HG03097 (cell line): ENCODE results near the gene GAS6.

Experiments
- ATAC-seq: cut with Tn5 transposase; IDR thresholded peaks from one replicate; pipeline ENCODE4 v1.9.1; 2021; ENCODE audit not compliant: unreplicated experiment, low FRiP score

GAS6 gene

DNA sequence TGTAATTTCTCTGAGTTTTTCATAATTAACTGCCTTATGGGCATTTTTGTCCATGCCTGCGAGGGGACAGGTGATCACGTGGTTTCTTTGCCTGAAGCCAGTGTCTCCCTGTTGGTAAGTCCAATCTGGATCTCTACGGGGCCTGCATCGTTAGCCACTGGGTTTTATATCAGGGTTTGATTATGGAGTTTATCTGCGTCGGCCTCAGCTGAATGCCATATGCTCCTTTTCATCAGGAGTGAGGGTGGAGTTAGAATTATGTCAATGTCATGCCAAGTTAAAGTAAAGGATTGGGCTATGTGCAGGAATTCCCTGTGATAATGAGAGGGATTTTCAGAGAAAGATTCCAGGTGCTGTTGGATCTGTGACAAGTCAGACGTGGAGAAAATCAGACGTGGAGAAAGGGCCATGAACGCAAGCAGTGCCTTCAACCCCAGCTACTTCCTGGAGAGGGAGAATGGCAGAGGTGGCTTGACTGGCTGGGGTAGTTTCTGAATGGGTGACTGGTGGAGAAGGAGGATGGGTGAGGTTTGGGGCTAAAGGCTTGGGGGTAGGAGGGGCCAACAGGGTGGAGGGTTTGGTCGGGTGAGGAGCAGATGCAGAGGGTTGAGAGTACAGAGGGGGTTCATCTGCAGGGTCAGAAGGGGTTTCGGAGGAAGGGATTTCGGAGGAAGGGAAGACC lies 80.5 kb downstream of the GAS6 start:
- ATAC-seq: no peak

DNA sequence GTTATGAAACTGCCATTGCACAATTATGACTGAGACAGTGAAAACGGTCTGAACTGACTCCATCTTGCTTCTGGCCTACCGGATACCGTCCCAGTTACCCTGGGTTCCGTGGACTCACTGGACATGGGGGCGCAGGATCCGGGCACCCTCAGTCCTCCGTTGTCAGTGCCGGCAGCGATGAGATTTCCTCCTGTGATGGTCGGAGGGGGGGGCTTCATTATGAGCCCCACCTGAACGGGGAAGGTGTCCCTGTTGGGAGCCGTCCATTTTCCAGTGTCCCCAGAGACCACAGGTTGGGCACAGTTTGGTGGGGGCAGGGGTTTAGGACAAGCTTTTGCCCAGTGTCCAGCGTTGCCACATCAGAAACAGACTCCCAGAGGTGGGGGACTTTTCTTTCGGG lies 81.4 kb downstream of the GAS6 start:
- no peak for ATAC-seq

DNA sequence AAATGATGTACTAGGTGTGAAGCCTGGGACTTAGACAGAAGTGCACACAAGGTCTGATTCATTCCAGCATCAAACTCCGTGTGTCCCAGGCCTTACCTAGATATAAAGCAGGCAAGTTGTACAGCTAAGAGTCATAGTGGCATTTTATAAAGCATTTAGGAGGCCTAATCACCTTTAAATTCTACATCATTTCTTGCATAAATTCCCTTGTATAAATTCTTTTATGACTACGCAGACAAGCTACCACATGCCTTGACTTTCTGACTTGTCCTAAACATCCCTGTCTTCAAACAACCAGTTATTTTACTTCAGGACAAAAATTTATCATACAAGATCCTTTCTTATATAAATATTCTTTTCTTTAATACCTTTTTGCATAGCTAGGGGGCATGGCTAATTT lies 82.3 kb downstream of the GAS6 start:
- no peak for ATAC-seq

DNA sequence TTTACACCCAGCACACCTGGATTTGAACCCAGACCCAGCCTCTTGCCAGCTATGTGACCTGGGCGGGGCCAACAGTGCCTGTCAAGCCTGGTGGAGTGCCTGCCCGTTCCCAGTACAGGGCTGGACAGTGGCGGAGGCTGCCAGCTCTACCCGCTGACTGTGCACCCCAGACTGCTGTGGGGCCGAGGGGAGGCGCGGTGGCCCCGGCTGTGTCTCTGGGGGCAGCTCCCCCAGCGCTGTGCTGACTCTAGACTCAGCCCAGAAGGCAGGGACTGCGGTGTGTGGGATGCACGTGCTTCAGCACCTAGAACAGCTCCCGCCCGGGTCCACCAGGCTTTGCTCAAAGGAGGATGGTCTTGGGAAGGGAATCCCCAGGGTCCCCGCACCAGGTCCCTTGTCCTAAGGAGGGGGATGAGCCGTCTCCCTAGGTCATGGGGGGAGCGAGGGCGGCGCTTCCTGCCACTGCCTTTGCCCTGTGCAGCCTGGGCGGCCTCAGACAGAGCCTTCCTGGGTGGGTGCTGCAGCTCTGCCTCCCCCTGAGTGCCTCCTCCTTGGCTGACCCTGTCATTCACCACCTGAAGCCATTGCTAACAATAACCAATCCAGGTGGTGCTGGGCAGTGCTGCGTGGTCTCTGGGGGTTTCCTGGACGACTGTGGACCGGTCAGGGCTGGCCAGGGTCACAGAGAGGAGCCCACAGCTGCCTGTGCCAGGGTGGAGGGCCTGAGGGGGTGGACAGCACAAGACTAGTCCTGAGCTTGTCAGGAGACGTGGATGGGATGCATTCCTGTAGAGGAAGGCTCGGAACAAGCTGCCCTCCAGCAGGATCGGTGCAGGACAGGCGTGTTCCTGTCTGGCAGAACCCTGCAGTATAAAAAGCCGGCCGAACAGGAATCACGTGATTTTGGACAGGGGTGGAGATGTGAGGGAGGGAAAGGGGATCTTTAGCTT lies 86.3 kb downstream of the GAS6 start:
- no peak for ATAC-seq

DNA sequence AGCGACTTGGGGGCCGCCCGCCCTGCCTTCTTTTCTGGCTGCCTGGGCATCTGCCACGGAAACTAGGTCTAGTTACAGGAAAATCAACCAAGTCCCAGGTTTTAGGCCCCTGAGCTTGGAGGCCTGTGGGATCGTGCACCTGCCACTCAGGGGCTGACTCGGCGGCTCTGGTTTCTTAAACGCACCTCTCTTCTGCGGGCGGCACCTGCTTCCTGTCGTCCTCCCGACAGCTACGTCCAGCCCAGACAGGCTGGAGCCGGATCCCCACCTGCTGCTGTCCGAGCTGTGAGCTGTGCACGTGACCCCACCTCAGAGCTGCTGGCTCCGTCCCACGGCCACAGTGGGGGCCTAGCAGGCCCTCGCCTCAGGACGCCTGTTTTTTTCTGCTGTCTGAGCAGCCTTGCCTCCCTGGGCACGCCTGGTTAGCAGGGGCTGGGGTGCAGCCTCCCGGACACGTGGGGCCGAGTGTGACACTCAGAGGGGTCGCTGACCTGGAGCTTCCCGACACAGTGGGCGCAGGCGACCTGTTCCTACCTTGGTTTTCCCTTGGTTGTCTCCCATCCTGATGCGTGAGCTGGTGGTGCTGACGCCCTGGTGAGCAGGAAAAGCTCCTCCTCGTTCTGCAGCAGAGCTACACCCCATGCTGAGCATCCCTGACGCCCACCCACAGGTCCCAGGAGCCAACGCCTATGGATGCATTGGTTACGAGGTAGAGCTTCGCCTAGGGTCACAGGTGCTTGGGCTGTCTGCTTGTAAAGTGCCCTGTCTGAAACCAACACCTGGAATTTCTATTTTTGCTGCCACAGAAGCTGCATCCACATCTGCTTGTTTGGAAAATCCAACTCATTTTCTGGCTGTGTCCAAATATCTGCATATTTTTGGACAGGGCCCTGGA lies 87.4 kb downstream of the GAS6 start:
- no peak for ATAC-seq

DNA sequence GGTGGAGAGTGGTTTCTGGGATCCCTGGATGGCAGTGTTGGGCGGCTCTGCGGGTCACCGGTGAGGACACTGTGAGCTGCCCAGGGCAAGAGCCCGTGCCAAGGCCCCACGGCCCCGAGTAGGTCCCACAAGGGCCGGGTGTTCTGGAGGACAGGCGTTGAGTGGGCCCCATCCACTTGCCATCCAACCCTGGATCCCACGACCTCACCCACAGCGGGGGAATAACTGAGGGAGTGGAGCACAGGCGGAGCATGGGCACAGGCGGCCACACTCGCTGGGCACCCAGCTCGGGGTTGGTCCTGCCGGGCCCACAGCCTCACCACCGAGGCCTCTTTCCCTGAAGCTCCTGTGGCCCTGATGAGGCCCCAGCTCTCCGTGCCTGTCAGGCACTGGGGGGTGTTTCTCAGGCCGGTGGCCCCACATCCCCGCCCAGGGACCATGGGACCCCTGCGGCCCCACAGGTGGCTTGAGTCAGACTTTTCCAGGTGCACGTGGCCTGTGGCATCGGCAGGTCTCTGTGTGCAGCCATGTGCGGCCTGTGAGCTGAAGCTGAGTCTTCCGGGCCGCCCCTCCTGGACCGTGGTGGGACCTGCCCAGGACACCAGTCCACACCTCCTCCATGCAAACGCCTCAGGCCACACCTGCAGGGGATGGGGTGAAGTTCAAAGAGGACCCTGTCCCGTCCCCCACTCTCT lies 88.3 kb downstream of the GAS6 start:
- ATAC-seq: no peak

DNA sequence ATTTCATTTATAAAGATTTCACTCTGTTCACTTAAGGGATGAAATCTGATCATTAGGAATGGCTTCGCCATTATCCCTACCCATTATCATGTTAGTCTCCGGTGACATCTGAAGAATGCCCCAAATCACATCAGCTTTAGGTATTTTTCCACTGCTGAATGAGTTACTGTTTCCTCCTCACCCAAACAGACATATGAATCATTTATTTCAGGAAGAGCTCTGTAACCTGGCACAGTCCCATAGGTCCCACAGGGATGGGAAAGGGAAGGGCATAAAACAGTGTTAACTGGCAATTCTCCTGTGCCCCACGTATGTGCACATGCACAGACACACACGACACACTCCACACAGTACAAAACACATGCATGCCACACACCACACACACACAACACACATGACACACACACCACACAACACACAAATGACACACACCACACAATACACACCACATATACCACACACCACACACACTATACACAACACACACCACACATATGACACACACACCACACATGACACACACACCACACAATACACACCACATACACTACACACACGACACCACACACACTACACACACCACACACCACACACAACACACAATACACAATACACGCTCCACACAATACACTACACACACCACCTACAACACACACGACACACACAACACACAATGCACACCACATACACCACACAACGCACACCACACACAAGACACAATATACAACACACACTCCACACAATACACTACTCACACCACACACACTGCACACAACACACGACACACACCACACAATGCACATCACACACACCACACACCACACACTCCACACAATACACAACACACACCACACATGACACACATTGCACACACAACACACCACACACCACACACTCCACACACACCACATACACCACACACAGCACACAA lies 89.4 kb downstream of the GAS6 start:
- ATAC-seq: no peak

DNA sequence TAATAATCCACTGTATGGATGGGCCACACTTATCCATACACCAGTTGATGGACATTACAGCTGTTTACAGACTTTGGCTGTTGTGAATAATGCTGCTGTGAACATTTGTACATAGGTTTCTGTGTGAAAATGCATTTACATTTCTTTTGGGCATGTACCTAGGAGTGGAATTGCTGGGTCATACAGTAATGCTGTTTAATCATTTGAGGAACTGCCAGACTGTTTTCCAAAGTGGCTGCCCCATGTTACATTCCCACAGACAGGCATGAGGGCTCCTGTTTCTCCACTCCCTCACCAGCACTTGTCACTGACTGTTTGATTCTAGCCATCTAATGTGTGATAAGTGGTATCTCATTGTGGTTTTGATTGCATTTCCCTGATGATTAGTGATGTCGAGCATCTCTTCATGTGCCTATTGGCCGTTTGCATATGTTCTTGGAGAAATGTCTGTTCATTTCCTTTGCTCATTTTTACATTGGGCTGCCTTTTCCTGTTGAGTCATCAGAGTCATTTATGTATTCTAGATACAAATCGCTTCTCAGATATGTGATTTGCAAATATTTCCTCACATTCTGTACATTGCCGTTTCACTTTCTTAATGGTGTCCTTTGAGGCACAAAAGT lies 92.1 kb downstream of the GAS6 start:
- no peak for ATAC-seq

DNA sequence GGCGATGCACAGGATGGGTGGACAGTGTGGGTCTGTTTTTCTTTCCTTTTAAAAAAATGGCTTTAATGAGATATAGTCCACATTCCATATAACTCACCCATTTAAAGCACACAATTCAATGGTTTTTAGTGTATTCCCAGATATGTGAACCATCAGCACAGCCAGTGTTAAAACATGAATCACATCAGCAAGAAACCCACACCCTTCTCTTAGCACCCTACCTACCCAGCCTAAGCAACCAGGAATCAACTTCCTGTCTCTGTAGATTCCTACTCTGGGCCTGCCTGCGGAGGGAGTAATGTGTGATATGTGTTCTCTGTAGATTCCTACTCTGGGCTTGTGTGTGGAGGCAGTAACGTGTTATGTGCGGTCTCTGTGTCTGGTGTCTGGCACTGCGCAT lies 92.9 kb downstream of the GAS6 start:
- no peak for ATAC-seq
